Measurements from ENCODE around the gene APOL2.

- TF ChIP-seq CTCF (conservative IDR thresholded peaks at IDR 0.05 in 1 of 2, IDR thresholded peaks at IDR 0.05 in 1 of 2; ENCODE audit: extremely low read depth in 1 of 2, insufficient read depth in 1 of 2, low read depth in 1 of 2, low read length in 2 of 2) (no peak), EZH2 (IDR thresholded peaks at IDR 0.05; ENCODE audit: borderline replicate concordance, low read length) (no peak)
These were observed 11.9 kb downstream of the APOL2 start for GRCh38 chr22:36227396-36227795.

Measured in mammary epithelial cell (primary cell).